SK-N-SH (cell line): ENCODE measurements around the gene PODN. TPM values are rescaled to one million over a fixed set of nuclear protein-coding genes. Genes with fewer than 3 reads are reported as not detected.
A peak's percentile ranks its signal among the peaks of the same experiment; 100 is the strongest.

ENCODE experiments used
- CTCF ChIA-PET: fragments of 300-600, 350-600 bp; formaldehyde crosslinking; extraction: SDS; loops from one replicate; lab custom pipeline; 2021; lab: Yijun Ruan, JAX
- POLR2A ChIA-PET: fragments of 350-600 bp; sonication (Branson Sonifier 250); formaldehyde crosslinking; extraction: SDS; loops from one replicate; lab custom pipeline; 2020; ENCODE audit warnings: antibody characterized with exemption, inconsistent platforms; lab: Yijun Ruan, JAX
- DNase-seq: peaks from one replicate; pipeline ENCODE4 v3.0.0; 2012
- H2AFZ ChIP-seq: fragments of 200-600 bp; sonication (generic); 2 replicates; pipeline ENCODE4 v1.8.1; 2016; ENCODE audit warnings: antibody characterized with exemption, mild to moderate bottlenecking, low read depth
- H3F3A ChIP-seq: fragments of 200-600 bp; sonication (generic); replicated peaks from 2 replicates; pipeline ENCODE3; 2016; ENCODE audit warnings: antibody characterized with exemption, mild to moderate bottlenecking; ENCODE audit not compliant: insufficient read depth
- H3K27ac ChIP-seq, 2 experiments: fragments of 200-500 bp in 1 of 2; fragments of 200-600 bp in 1 of 2; sonication (Bioruptor generic) in 1 of 2; sonication (generic), shearing (Covaris generic) in 1 of 2; 2 replicates each; pipeline versions ENCODE4 v1.5.1 to v1.6.1; 2014 to 2016; ENCODE audit warnings: low read depth in 2 of 2, inconsistent platforms in 1 of 2, low read length in 1 of 2, mild to moderate bottlenecking in 1 of 2, mixed read lengths in 1 of 2
- H3K27me3 ChIP-seq: fragments of 200-600 bp; sonication (generic), shearing (Covaris generic); 2 replicates; pipeline ENCODE4 v1.6.1; 2016; ENCODE audit warnings: mixed run types; ENCODE audit not compliant: insufficient read depth
- H3K36me3 ChIP-seq, 2 experiments: fragments of 200-500 bp in 1 of 2; fragments of 200-600 bp in 1 of 2; sonication (Bioruptor generic) in 1 of 2; sonication (generic) in 1 of 2; replicated peaks in 1 of 2; 2 replicates each; pipeline versions ENCODE3 to v1.5.1; 2014 to 2016; ENCODE audit warnings: low read length in 1 of 2, mild to moderate bottlenecking in 1 of 2; ENCODE audit not compliant: insufficient read depth in 2 of 2, control insufficient read depth in 1 of 2
- H3K4me1 ChIP-seq, 2 experiments: fragments of 200-500 bp in 1 of 2; fragments of 200-600 bp in 1 of 2; sonication (Bioruptor generic) in 1 of 2; sonication (generic), shearing (Covaris generic) in 1 of 2; 2 replicates each; pipeline versions ENCODE4 v1.5.1 to v1.6.1; 2014 to 2016; ENCODE audit warnings: low read depth in 1 of 2, low read length in 1 of 2, mixed run types in 1 of 2; ENCODE audit not compliant: insufficient read depth in 2 of 2, control insufficient read depth in 1 of 2
- H3K4me2 ChIP-seq: fragments of 200-600 bp; sonication (generic), shearing (Covaris generic); 2 replicates; pipeline ENCODE4 v1.6.1; 2017; ENCODE audit warnings: mixed run types
- H3K4me3 ChIP-seq, 2 experiments: fragments of 200-500 bp in 1 of 2; fragments of 200-600 bp in 1 of 2; sonication (Bioruptor generic) in 1 of 2; sonication (generic), shearing (Covaris generic) in 1 of 2; 2 replicates each; pipeline versions ENCODE4 v1.5.1 to v1.8.1; 2014 to 2016; ENCODE audit warnings: low read depth in 2 of 2, inconsistent platforms in 1 of 2, low read length in 1 of 2, mild to moderate bottlenecking in 1 of 2, mixed read lengths in 1 of 2, moderate library complexity in 1 of 2
- H3K79me2 ChIP-seq: fragments of 200-600 bp; sonication (generic); 2 replicates; pipeline ENCODE4 v1.8.1; 2017; ENCODE audit warnings: mild to moderate bottlenecking; ENCODE audit not compliant: insufficient read depth
- H3K9ac ChIP-seq: fragments of 200-600 bp; sonication (generic); 2 replicates; pipeline ENCODE4 v1.6.1; 2017; ENCODE audit warnings: mixed run types
- H3K9me2 ChIP-seq: fragments of 200-600 bp; sonication (generic); 2 replicates; pipeline ENCODE4 v1.6.1; 2017; ENCODE audit warnings: mixed run types
- H3K9me3 ChIP-seq: fragments of 200-600 bp; sonication (generic); 2 replicates; pipeline ENCODE4 v1.6.1; 2017; ENCODE audit warnings: mixed run types, mild to moderate bottlenecking, moderate library complexity
- H4K20me1 ChIP-seq: fragments of 200-600 bp; sonication (generic); 2 replicates; pipeline ENCODE4 v1.6.1; 2017; ENCODE audit warnings: mild to moderate bottlenecking, mixed run types; ENCODE audit not compliant: insufficient read depth
- CTCF ChIP-seq: fragments of 200-600 bp; sonication (generic); IDR thresholded peaks from 2 replicates; pipeline ENCODE4 v1.6.1; 2017; ENCODE audit warnings: antibody characterized with exemption, mild to moderate bottlenecking, moderate library complexity
- EZH2phosphoT487 ChIP-seq: fragments of 200-600 bp; sonication (generic); IDR thresholded peaks from 2 replicates; pipeline ENCODE4 v1.6.1; 2017; ENCODE audit warnings: low read depth, mixed run types, mild to moderate bottlenecking, antibody characterized with exemption, moderate library complexity, borderline replicate concordance
- FOXJ3 ChIP-seq: sonication (generic); formaldehyde crosslinking; IDR thresholded peaks from 2 replicates; pipeline ENCODE4 v1.5.1; 2020; ENCODE audit warnings: mild to moderate bottlenecking, missing genetic modification reagents
- FOXM1 ChIP-seq: IDR thresholded peaks from 2 replicates; pipeline ENCODE4 v1.4.0; 2012; ENCODE audit warnings: low read depth, mild to moderate bottlenecking
- GABPA ChIP-seq: IDR thresholded peaks from 2 replicates; pipeline ENCODE4 v1.4.0; 2012; ENCODE audit warnings: low read depth, mild to moderate bottlenecking
- GATA2 ChIP-seq: sonication (generic); formaldehyde crosslinking; IDR thresholded peaks from 2 replicates; pipeline ENCODE4 v1.5.0; 2020; ENCODE audit warnings: mild to moderate bottlenecking, missing genetic modification reagents
- JUND ChIP-seq: IDR thresholded peaks from 2 replicates; pipeline ENCODE4 v1.4.0; 2012
- MEF2A ChIP-seq: IDR thresholded peaks from 2 replicates; pipeline ENCODE4 v1.4.0; 2012; ENCODE audit warnings: low read depth, borderline replicate concordance
- MXI1 ChIP-seq: IDR thresholded peaks from 2 replicates; pipeline ENCODE4 v1.6.1; 2012; ENCODE audit warnings: mild to moderate bottlenecking, low read depth, low read length, improper control_type of control experiment
- NFIC ChIP-seq: IDR thresholded peaks from 2 replicates; pipeline ENCODE4 v1.4.0; 2012; ENCODE audit warnings: borderline replicate concordance
- NRF1 ChIP-seq: IDR thresholded peaks from 2 replicates; pipeline ENCODE4 v1.6.1; 2012; ENCODE audit warnings: low read depth, mild to moderate bottlenecking, low read length
- PBX3 ChIP-seq: IDR thresholded peaks from 2 replicates; pipeline ENCODE4; 2012
- POLR2AphosphoS5 ChIP-seq: IDR thresholded peaks from 2 replicates; pipeline ENCODE4 v1.6.1; 2012; ENCODE audit warnings: low read depth, low read length
- RFX5 ChIP-seq: IDR thresholded peaks from 2 replicates; pipeline ENCODE4 v1.6.1; 2012; ENCODE audit warnings: mild to moderate bottlenecking, improper control_type of control experiment, low read length
- RXRA ChIP-seq: IDR thresholded peaks from 2 replicates; pipeline ENCODE4 v1.4.0; 2012; ENCODE audit warnings: low read depth, mild to moderate bottlenecking, borderline replicate concordance
- SIN3A ChIP-seq: IDR thresholded peaks from 2 replicates; pipeline ENCODE4 v1.6.1; 2012; ENCODE audit warnings: low read depth, mild to moderate bottlenecking, low read length, moderate library complexity, borderline replicate concordance
- SMC3 ChIP-seq: IDR thresholded peaks from 2 replicates; pipeline ENCODE4 v1.6.1; 2012; ENCODE audit warnings: low read depth, low read length, improper control_type of control experiment
- TAF1 ChIP-seq: IDR thresholded peaks from 2 replicates; pipeline ENCODE4 v1.6.1; 2012; ENCODE audit warnings: low read depth, mild to moderate bottlenecking, low read length, moderate library complexity, borderline replicate concordance
- TCF12 ChIP-seq: IDR thresholded peaks from 2 replicates; pipeline ENCODE4 v1.4.0; 2012
- USF1 ChIP-seq: IDR thresholded peaks from 2 replicates; pipeline ENCODE4 v1.4.0; 2012; ENCODE audit warnings: low read depth, borderline replicate concordance
- USF2 ChIP-seq: fragments of 150-350 bp; IDR thresholded peaks from 2 replicates; pipeline ENCODE4 v1.6.1; 2017; ENCODE audit warnings: antibody characterized with exemption, low read length, low read depth, borderline replicate concordance
- YY1 ChIP-seq: IDR thresholded peaks from 2 replicates; pipeline ENCODE4 v1.4.0; 2012; ENCODE audit warnings: low read depth, mild to moderate bottlenecking
- WGBS: methylation state at CpG from one replicate; pipeline ENCODE4 v1.1.6; 2017; ENCODE audit warnings: low lambda C conversion rate; 5-methylcytosine and 5-hydroxymethylcytosine counted together
- polyA plus RNA-seq, 3 experiments: library from polyadenylated mRNA; depleted of rRNA; stranded (reverse); fragments of >200 nt; gene quantifications; 2 replicates each; pipeline ENCODE4 v1.2.3, GENCODE V29; 2012

PODN gene
- polyA plus RNA-seq, 1 of the 3 experiments (the other 2 are of a cell fraction), result 2.0 TPM

- Histone ChIP-seq H3K4me1 (peaks cover 3 to 23% of the 10 kb centered on the region in 2 experiments; a peak in 2 of 4 replicates), H3F3A (no peaks in the 10 kb centered on the region), H3K4me2 (no peak overlapping the region), H3K4me3 (no peak overlapping the region)
- 93% methylated on average over 9 of the region's 9 CpGs for WGBS
- POLR2A ChIA-PET, result no interaction called here
- TF ChIP-seq USF1, result no peak
- TF ChIP-seq CTCF, result no peak
- no peak for TF ChIP-seq MEF2A
- TF ChIP-seq, all 33 proteins: peak for 0
- no peak overlapping the region for H2AFZ ChIP-seq
- H3K79me2 ChIP-seq, result no peaks in the 10 kb centered on the region
- CTCF ChIA-PET, result interaction anchor here (0.7 to 2.1 kb wide), 2 partner anchors 10 to 14 kb away, joined by 4 to 7 read pairs; no protein-coding TSS in a partner anchor
- H4K20me1 ChIP-seq, result no peaks in the 10 kb centered on the region
- no peak overlapping the region for H3K9ac ChIP-seq
- H3K27ac ChIP-seq, result no peak overlapping the region
- no peaks in the 10 kb centered on the region for H3K9me3 ChIP-seq
- no peaks in the 10 kb centered on the region for H3K36me3 ChIP-seq
- peak; percentile 25 for DNase-seq
- H3K9me2 ChIP-seq, result no peaks in the 10 kb centered on the region
- H3K27me3 ChIP-seq, result no peaks in the 10 kb centered on the region
These were observed 1.9 kb downstream of the PODN start for GRCh38 chr1:53063744-53064515.

- TF ChIP-seq USF2 (no peak), PBX3 (no peak), RFX5 (no peak), YY1 (no peak), GATA2 (CRISPR knock-in tag) (no peak), SIN3A (no peak), TAF1 (no peak), SMC3 (no peak), JUND (no peak), NRF1 (no peak), NFIC (no peak), USF1 (no peak), GABPA (no peak), MXI1 (no peak), FOXM1 (no peak), POLR2AphosphoS5 (no peak), RXRA (no peak), TCF12 (no peak), FOXJ3 (no peak), EZH2phosphoT487 (no peak)
- no peak for DNase-seq
- H4K20me1 ChIP-seq, result no peaks in the 10 kb centered on the region
- H3K9ac ChIP-seq, result no peak overlapping the region
- no peak overlapping the region for H3K27ac ChIP-seq
- ChIA-PET POLR2A (no interaction called here), CTCF (no interaction called here)
- no peaks in the 10 kb centered on the region for H3F3A ChIP-seq
- H2AFZ ChIP-seq, result no peak overlapping the region
- no peak overlapping the region for H3K4me2 ChIP-seq
- 95% methylated on average over 7 of the region's 7 CpGs for WGBS
- peaks cover 3 to 23% of the 10 kb centered on the region in 2 experiments; a peak in 2 of 4 replicates for H3K4me1 ChIP-seq
- no peaks in the 10 kb centered on the region for H3K36me3 ChIP-seq
- H3K9me3 ChIP-seq, result no peaks in the 10 kb centered on the region
- no peaks in the 10 kb centered on the region for H3K27me3 ChIP-seq
- no peaks in the 10 kb centered on the region for H3K9me2 ChIP-seq
- H3K4me3 ChIP-seq, result no peak overlapping the region
- H3K79me2 ChIP-seq, result no peaks in the 10 kb centered on the region
These were observed 3.4 kb downstream of the PODN start for GRCh38 chr1:53065391-53065790.
